ENCODE results near the gene VTN.

VTN gene

GRCh38 chr17:28368915-28369683, 1.0 kb downstream of the VTN start:
- DNase-seq (ENCODE audit: low spot score) = no peak

- DNase-seq (ENCODE audit: low spot score) = no peak
Observed at GRCh38 chr17:28368306-28368831, 1.7 kb downstream of the VTN start.

GRCh38 chr17:28367641-28368305, 2.3 kb downstream of the VTN start:
- no peak for DNase-seq (ENCODE audit: low spot score)

- no peak for DNase-seq (ENCODE audit: low spot score)
Observed at GRCh38 chr17:28366605-28367004, 3.5 kb downstream of the VTN start.

GRCh38 chr17:28365487-28365886, 4.6 kb downstream of the VTN start:
- no peak for DNase-seq (ENCODE audit: low spot score)

- DNase-seq (ENCODE audit: low spot score) = no peak
Observed at GRCh38 chr17:28364665-28365363, 5.3 kb downstream of the VTN start, which contains the start of gene SEBOX. Gene SEBOX (minus strand): TSS chr17:28365199. CDS start chr17:28365151, 48 bp downstream.

GRCh38 chr17:28363776-28364650, 6.1 kb downstream of the VTN start:
- no peak for DNase-seq (ENCODE audit: low spot score)

- no peak for DNase-seq (ENCODE audit: low spot score)
Observed at GRCh38 chr17:28363186-28363585, 6.9 kb downstream of the VTN start.

GRCh38 chr17:28357901-28358197, 12.3 kb downstream of the VTN start:
- DNase-seq (ENCODE audit: low spot score) = no peak

- peak; percentile 98 for DNase-seq (ENCODE audit: low spot score)
Observed at GRCh38 chr17:28357061-28357900, 12.8 kb downstream of the VTN start, which contains the start of gene POLDIP2. Gene POLDIP2 (minus strand): TSS chr17:28357527. CDS start chr17:28357448, 79 bp downstream.

- no peak for DNase-seq (ENCODE audit: low spot score)
Observed at GRCh38 chr17:28350271-28350670, 19.8 kb downstream of the VTN start.

- no peak for DNase-seq (ENCODE audit: low spot score)
Observed at GRCh38 chr17:28348979-28349378, 21.1 kb downstream of the VTN start.

- peak; percentile 83 for DNase-seq (ENCODE audit: low spot score)
Observed at GRCh38 chr17:28347261-28347891, 22.7 kb downstream of the VTN start.

GRCh38 chr17:28346746-28347246, 23.3 kb downstream of the VTN start:
- no peak for DNase-seq (ENCODE audit: low spot score)

- no peak for DNase-seq (ENCODE audit: low spot score)
Observed at GRCh38 chr17:28346199-28346580, 23.9 kb downstream of the VTN start.

GRCh38 chr17:28345419-28346198, 24.5 kb downstream of the VTN start:
- no peak for DNase-seq (ENCODE audit: low spot score)

GRCh38 chr17:28344435-28344901, 25.6 kb downstream of the VTN start:
- no peak for DNase-seq (ENCODE audit: low spot score)

GRCh38 chr17:28344011-28344410, 26.1 kb downstream of the VTN start:
- DNase-seq (ENCODE audit: low spot score) = no peak

GRCh38 chr17:28343491-28343932, 26.6 kb downstream of the VTN start:
- DNase-seq (ENCODE audit: low spot score) = no peak

Measured in AG20443 (cell line).